ENCODE data around the gene CPNE1.

GRCh38 chr20:35621560-35621946 lies 43.1 kb downstream of the CPNE1 start:
- TF ChIP-seq REST (IDR thresholded peaks at IDR 0.05; ENCODE audit: insufficient read depth in 1 of 2, low read depth in 2 of 2, low read length in 2 of 2) (no peak), TAF1 (IDR thresholded peaks at IDR 0.05; ENCODE audit: borderline replicate concordance, insufficient read depth, low read length) (no peak)

Data from PFSK-1 (cell line).